IPS DF 4.7 (cell line): ENCODE data around the gene CCDC106.

Experiments used
- DNase-seq: peaks from one replicate; pipeline ENCODE4 v3.0.0-alpha.2; 2013; ENCODE audit warnings: low spot score; ENCODE audit errors: extremely low read depth

CCDC106 gene

GRCh38 chr19:55650126-55650557 lies 2.1 kb downstream of the CCDC106 start:
- no peak for DNase-seq

- no peak for DNase-seq
Measured at GRCh38 chr19:55650602-55651230, 2.7 kb downstream of the CCDC106 start.

GRCh38 chr19:55651236-55651635 lies 3.2 kb downstream of the CCDC106 start:
- no peak for DNase-seq

GRCh38 chr19:55652311-55653128 lies 4.5 kb downstream of the CCDC106 start:
- no peak for DNase-seq

GRCh38 chr19:55653651-55654322 lies 5.8 kb downstream of the CCDC106 start:
- DNase-seq = no peak

- DNase-seq = no peak
Measured at GRCh38 chr19:55654323-55654867, 6.4 kb downstream of the CCDC106 start.

GRCh38 chr19:55654868-55655647 lies 7.0 kb downstream of the CCDC106 start, which contains the start of gene U2AF2:
TSS of gene U2AF2 (plus strand) at chr19:55655035. CDS start at chr19:55655105, 70 bp downstream.
- DNase-seq = no peak

GRCh38 chr19:55655648-55656040 lies 7.6 kb downstream of the CCDC106 start:
- no peak for DNase-seq

GRCh38 chr19:55656552-55656951 lies 8.5 kb downstream of the CCDC106 start:
- no peak for DNase-seq

GRCh38 chr19:55656988-55657747 lies 9.2 kb downstream of the CCDC106 start:
- no peak for DNase-seq

GRCh38 chr19:55658846-55659459 lies 10.9 kb downstream of the CCDC106 start:
- no peak for DNase-seq

GRCh38 chr19:55659822-55660221 lies 11.8 kb downstream of the CCDC106 start:
- no peak for DNase-seq

- DNase-seq = no peak
Measured at GRCh38 chr19:55660404-55660803, 12.4 kb downstream of the CCDC106 start.

- DNase-seq = no peak
Measured at GRCh38 chr19:55660991-55661390, 13.0 kb downstream of the CCDC106 start.

GRCh38 chr19:55661826-55662225 lies 13.8 kb downstream of the CCDC106 start:
- DNase-seq = no peak

GRCh38 chr19:55663846-55664536 lies 16.0 kb downstream of the CCDC106 start:
- DNase-seq = no peak

- DNase-seq = no peak
Measured at GRCh38 chr19:55666343-55667005, 18.5 kb downstream of the CCDC106 start.

GRCh38 chr19:55667006-55667381 lies 19.0 kb downstream of the CCDC106 start:
- no peak for DNase-seq

GRCh38 chr19:55667511-55667910 lies 19.5 kb downstream of the CCDC106 start:
- no peak for DNase-seq
